ENCODE data around the gene FAM98B. TPM values are rescaled to one million over a fixed set of nuclear protein-coding genes. Genes with fewer than 3 reads are reported as not detected.

The FAM98B gene
- total and polyA plus RNA-seq, 2 of the 8 experiments (the other 6 are each of a cell fraction or from before 2014, with no cell fraction given), result 5.9 to 48.4 TPM

DNA sequence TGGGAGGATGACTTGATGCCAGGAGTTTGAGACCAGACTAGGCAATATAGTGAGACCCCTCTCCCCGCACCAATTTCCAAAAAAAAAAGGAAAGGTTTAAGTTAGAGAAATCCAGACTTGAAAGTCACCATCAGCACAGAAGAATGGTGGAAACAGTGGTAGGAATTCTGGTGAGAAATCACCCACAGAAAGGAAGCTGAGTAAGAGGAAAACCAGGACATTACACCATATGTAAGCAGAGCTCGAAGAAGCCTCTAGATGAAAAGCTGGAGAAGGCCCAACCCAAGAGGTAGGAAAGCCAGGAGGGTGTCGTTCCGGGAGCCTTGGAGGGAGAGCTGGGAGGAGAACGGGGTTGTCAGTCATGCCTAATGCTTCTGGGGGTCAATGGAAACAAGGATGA is 70.2 kb downstream of the FAM98B start:
- H3K36me3 ChIP-seq (ENCODE audit: control insufficient read depth in 2 of 4, insufficient read depth in 4 of 4, low read length in 3 of 4), result no peaks in the 10 kb centered on the region
- no peaks in the 10 kb centered on the region for H3K9me3 ChIP-seq (ENCODE audit: insufficient read depth in 2 of 2, low read depth in 1 of 2, low read length in 1 of 2)
- DNase-seq (ENCODE audit: low read depth in 1 of 2, low spot score in 2 of 2), result no peak
- H3K79me1 ChIP-seq (ENCODE audit: low read depth, low read length), result no peaks in the 10 kb centered on the region
- 84% methylated on average over 5 of the region's 5 CpGs; no CpG with 5 or more reads in 1 of the 2 experiments for WGBS, 2 experiments (ENCODE audit: extremely low coverage in 1 of 2, insufficient coverage in 1 of 2, insufficient read length in 1 of 2, insufficient replicate concordance in 2 of 2, low coverage in 1 of 2, low lambda C conversion rate in 2 of 2, missing lambda C conversion rate in 1 of 2)
- no peak overlapping the region for H4K5ac ChIP-seq (ENCODE audit: insufficient read length, low read depth, low read length)
- H2BK12ac ChIP-seq (ENCODE audit: low read depth, low read length), result no peak overlapping the region
- H4K91ac ChIP-seq (replicated peaks; ENCODE audit: insufficient read length, low read length), result no peak overlapping the region
- H3K18ac ChIP-seq (ENCODE audit: extremely low read depth, low read length), result no peak overlapping the region
- no peak overlapping the region for H3K4ac ChIP-seq (replicated peaks; ENCODE audit: insufficient read length, low read depth, low read length)
- no peak overlapping the region for H3K9ac ChIP-seq (replicated peaks in 1 of 4; ENCODE audit: extremely low read depth in 1 of 4, low read depth in 3 of 4, low read length in 3 of 4)
- no peak overlapping the region for H3K4me2 ChIP-seq (ENCODE audit: insufficient read depth in 1 of 2, low read depth in 2 of 2, low read length in 2 of 2)
- no peak overlapping the region for H2BK20ac ChIP-seq (ENCODE audit: low read length)
- H3K23me2 ChIP-seq (ENCODE audit: low read depth, low read length), result no peaks in the 10 kb centered on the region
- no peak for FAIRE-seq
- H2BK5ac ChIP-seq (ENCODE audit: low read depth, low read length), result no peak overlapping the region
- TF ChIP-seq TEAD4 (IDR thresholded peaks at IDR 0.05; ENCODE audit: low read depth, low read length) (no peak), SUZ12 (IDR thresholded peaks at IDR 0.05; ENCODE audit: low read length) (no peak), JUN (IDR thresholded peaks at IDR 0.05; ENCODE audit: low read depth, low read length) (no peak), SIX5 (IDR thresholded peaks at IDR 0.05; ENCODE audit: low read depth, low read length) (no peak), RNF2 (IDR thresholded peaks at IDR 0.05; ENCODE audit: borderline replicate concordance, low read depth, low read length, missing control alignments, poor library complexity, severe bottlenecking) (no peak), NRF1 (IDR thresholded peaks at IDR 0.05; ENCODE audit: low read depth, low read length) (no peak), RAD21 (IDR thresholded peaks at IDR 0.05 in 1 of 2, conservative IDR thresholded peaks at IDR 0.05 in 1 of 2; ENCODE audit: low read depth in 2 of 2, low read length in 2 of 2) (no peak), CEBPB (IDR thresholded peaks at IDR 0.05; ENCODE audit: low read depth, low read length) (no peak), FOSL1 (IDR thresholded peaks at IDR 0.05; ENCODE audit: insufficient read depth, low read depth, low read length) (no peak), HDAC2 (IDR thresholded peaks at IDR 0.05; ENCODE audit: borderline replicate concordance in 1 of 2, low read depth in 2 of 2, low read length in 2 of 2) (no peak), KDM5A (IDR thresholded peaks at IDR 0.05; ENCODE audit: low read length) (no peak), SP2 (IDR thresholded peaks at IDR 0.05; ENCODE audit: low read length) (no peak)
- no peaks in the 10 kb centered on the region for H3K79me2 ChIP-seq (ENCODE audit: control insufficient read depth in 1 of 2, insufficient read depth in 2 of 2, low read length in 2 of 2)
- CTCF ChIA-PET (ENCODE audit: partially characterized antibody), result interaction anchor here (0.7 kb wide), 1 partner anchor 110 kb away, joined by 4 read pairs; no protein-coding TSS in a partner anchor
- no peaks in the 10 kb centered on the region for H4K20me1 ChIP-seq (replicated peaks in 1 of 2; ENCODE audit: control insufficient read depth in 1 of 2, insufficient read depth in 2 of 2, low read length in 2 of 2)
- POLR2A ChIA-PET (ENCODE audit: partially characterized antibody), result no interaction called here
- no peak overlapping the region for H3K23ac ChIP-seq (ENCODE audit: insufficient read length)
- H3K27me3 ChIP-seq (replicated peaks in 1 of 4; ENCODE audit: control insufficient read depth in 3 of 4, extremely low read depth in 1 of 4, insufficient read depth in 3 of 4, low read length in 3 of 4), result no peaks in the 10 kb centered on the region
- H3K27ac ChIP-seq (ENCODE audit: low read depth, low read length), result no peak overlapping the region
- H3K4me3 ChIP-seq (ENCODE audit: extremely low read depth in 1 of 4, insufficient read depth in 2 of 4, low read depth in 3 of 4, low read length in 4 of 4), result no peak overlapping the region
- H2AFZ ChIP-seq (ENCODE audit: low read length), result no peak overlapping the region
- H2AK5ac ChIP-seq (ENCODE audit: low read depth, low read length), result no peak overlapping the region
- H4K8ac ChIP-seq (ENCODE audit: extremely low read depth, insufficient read depth, low read length), result no peak overlapping the region
- no peak overlapping the region for H2BK120ac ChIP-seq (replicated peaks; ENCODE audit: low read depth, low read length)
- H3K4me1 ChIP-seq (replicated peaks in 1 of 4; ENCODE audit: control insufficient read depth in 3 of 4, insufficient read depth in 4 of 4, low read length in 3 of 4), result no peaks in the 10 kb centered on the region
- H3K14ac ChIP-seq (ENCODE audit: insufficient read length), result no peak overlapping the region
- no peak overlapping the region for H2BK15ac ChIP-seq (ENCODE audit: low read length)
- no peak overlapping the region for H3K56ac ChIP-seq (replicated peaks; ENCODE audit: insufficient read length, low read depth, low read length)
